Measurements from ENCODE around the gene C4B. TPM values are rescaled to one million over a fixed set of nuclear protein-coding genes. Genes with fewer than 3 reads are reported as not detected.
A peak's percentile ranks its signal among the peaks of the same experiment; 100 is the strongest.

C4B gene
- total RNA-seq, 1 experiment from 2014 or later: 1.1 TPM

- no peaks in the 10 kb centered on the region for H3K9me3 Mint-ChIP-seq (ENCODE audit: unreplicated experiment)
- peak overlapping the region; percentile 67 for H3K4me3 Mint-ChIP-seq (ENCODE audit: unreplicated experiment)
- intact Hi-C loops (cut with micrococcal nuclease; ENCODE audit: unreplicated experiment): no loop called here
- no TSS peak for BruUV-seq (replicated peaks)
- ChIA-PET POLR2A (interaction anchor here (0.7 to 2.4 kb wide), 4 partner anchors 12 to 72 kb away, joined by 4 to 18 read pairs (median 7); partner anchors contain the start of genes NELFE and SKIC2), CTCF (interaction anchor here (0.6 to 1.9 kb wide), 2 partner anchors 18 to 107 kb away, joined by 3 to 5 read pairs; no protein-coding TSS in a partner anchor)
- Histone ChIP-seq H3K36me3 (ENCODE audit: control insufficient read depth, insufficient read depth, low read length) (peaks cover 1% of the 10 kb centered on the region; the same call in 1 of the 2 replicates), H3K4me3 (ENCODE audit: low read depth, low read length) (peak overlapping the region; percentile 76), H3K4me1 (peaks cover 5% of the 10 kb centered on the region; the same call in 1 of the 2 replicates), H3K27me3 (replicated peaks; ENCODE audit: control insufficient read depth, insufficient read depth, low read length) (no peaks in the 10 kb centered on the region), H3K9me3 (no peaks in the 10 kb centered on the region)
- peaks cover 21% of the 10 kb centered on the region for H3K4me1 Mint-ChIP-seq (ENCODE audit: low read depth, unreplicated experiment)
- peak overlapping the region; percentile 82 for H3K27ac Mint-ChIP-seq (ENCODE audit: unreplicated experiment)
- no peaks in the 10 kb centered on the region for H3K27me3 Mint-ChIP-seq (ENCODE audit: insufficient read depth, unreplicated experiment)
- H3K36me3 Mint-ChIP-seq (ENCODE audit: insufficient read depth, unreplicated experiment): peaks cover 67% of the 10 kb centered on the region
- no peak for DNase-seq
- TF ChIP-seq CTCF (IDR thresholded peaks at IDR 0.05; ENCODE audit: insufficient read depth in 1 of 2, low read depth in 1 of 2, low read length in 1 of 2, severe bottlenecking in 1 of 2, unreplicated experiment in 1 of 2): no peak
Measured at GRCh38 chr6:31970604-31971271, 43.9 kb upstream of the C4B start.

DNA sequence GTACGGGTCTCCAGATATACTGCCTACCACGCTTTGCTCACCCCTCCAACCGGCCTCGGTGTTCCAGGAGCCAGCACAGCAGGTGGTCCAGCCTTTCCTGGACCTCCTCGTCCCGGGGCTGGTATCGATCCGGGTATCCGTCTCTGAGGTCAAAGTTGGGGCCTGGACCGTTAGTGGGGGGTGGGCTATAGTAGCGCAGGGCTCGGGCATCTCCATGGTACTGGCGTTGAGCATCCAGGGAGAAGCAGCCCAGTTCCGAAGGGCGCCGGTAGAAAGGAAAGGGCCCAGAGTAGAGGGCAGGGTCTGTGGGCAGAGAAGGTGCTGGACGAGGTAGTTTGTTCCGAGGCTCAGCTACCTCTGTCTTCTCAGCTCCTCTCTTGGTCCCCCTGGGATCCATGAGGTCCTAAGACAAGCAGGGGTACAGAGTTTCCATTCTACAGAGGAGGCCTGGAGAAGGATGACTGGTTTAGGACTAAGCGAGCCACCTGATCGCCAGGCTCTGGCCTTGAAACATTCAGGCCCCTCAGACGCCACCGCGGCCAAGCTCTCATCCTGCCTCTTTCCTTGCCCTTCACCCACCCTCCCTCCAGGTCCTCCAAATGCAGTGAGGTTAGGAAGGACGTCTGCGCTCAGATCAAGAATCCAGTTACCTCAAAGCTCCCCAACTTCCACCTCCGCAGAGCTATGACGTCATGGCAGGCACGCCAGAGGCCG, 43.2 kb upstream of the C4B start:
- ChIA-PET POLR2A (interaction anchor here (0.6 to 2.4 kb wide), 12 partner anchors 12 to 226 kb away, joined by 3 to 18 read pairs (median 4); partner anchors contain the start of genes CFB, HSPA1A, HSPA1B and HSPA1L), CTCF (interaction anchor here (1.3 to 1.6 kb wide), 2 partner anchors 19 to 73 kb away, joined by 3 to 4 read pairs; no protein-coding TSS in a partner anchor)
- no peaks in the 10 kb centered on the region for H3K27me3 ChIP-seq (replicated peaks; ENCODE audit: control insufficient read depth, insufficient read depth, low read length)
- Mint-ChIP-seq H3K4me1 (ENCODE audit: low read depth, unreplicated experiment) (peaks cover 21% of the 10 kb centered on the region), H3K27me3 (ENCODE audit: insufficient read depth, unreplicated experiment) (no peaks in the 10 kb centered on the region), H3K36me3 (ENCODE audit: insufficient read depth, unreplicated experiment) (peaks cover 68% of the 10 kb centered on the region), H3K4me3 (ENCODE audit: unreplicated experiment) (peak overlapping the region; percentile 67), H3K9me3 (ENCODE audit: unreplicated experiment) (no peaks in the 10 kb centered on the region), H3K27ac (ENCODE audit: unreplicated experiment) (peak overlapping the region; percentile 82)
- no peak for TF ChIP-seq CTCF (IDR thresholded peaks at IDR 0.05; ENCODE audit: insufficient read depth in 1 of 2, low read depth in 1 of 2, low read length in 1 of 2, severe bottlenecking in 1 of 2, unreplicated experiment in 1 of 2)
- TSS peak; percentile 75 for BruUV-seq (replicated peaks)
- H3K9me3 ChIP-seq: no peaks in the 10 kb centered on the region
- H3K4me1 ChIP-seq: peaks cover 5% of the 10 kb centered on the region; the same call in 1 of the 2 replicates
- H3K4me3 ChIP-seq (ENCODE audit: low read depth, low read length): peak overlapping the region; percentile 76
- intact Hi-C loops (cut with micrococcal nuclease; ENCODE audit: unreplicated experiment): no loop called here
- DNase-seq: no peak
- H3K36me3 ChIP-seq (ENCODE audit: control insufficient read depth, insufficient read depth, low read length): peaks cover 1% of the 10 kb centered on the region; the same call in 1 of the 2 replicates

Measured in Caco-2 (cell line).